Measurements from ENCODE around the gene GGCX.
"Not testable (repeated sequence)": the region's sequence is repeated elsewhere in the genome, so short reads cannot be mapped to it uniquely, and the experiment has no call there.

Gene GGCX

DNA sequence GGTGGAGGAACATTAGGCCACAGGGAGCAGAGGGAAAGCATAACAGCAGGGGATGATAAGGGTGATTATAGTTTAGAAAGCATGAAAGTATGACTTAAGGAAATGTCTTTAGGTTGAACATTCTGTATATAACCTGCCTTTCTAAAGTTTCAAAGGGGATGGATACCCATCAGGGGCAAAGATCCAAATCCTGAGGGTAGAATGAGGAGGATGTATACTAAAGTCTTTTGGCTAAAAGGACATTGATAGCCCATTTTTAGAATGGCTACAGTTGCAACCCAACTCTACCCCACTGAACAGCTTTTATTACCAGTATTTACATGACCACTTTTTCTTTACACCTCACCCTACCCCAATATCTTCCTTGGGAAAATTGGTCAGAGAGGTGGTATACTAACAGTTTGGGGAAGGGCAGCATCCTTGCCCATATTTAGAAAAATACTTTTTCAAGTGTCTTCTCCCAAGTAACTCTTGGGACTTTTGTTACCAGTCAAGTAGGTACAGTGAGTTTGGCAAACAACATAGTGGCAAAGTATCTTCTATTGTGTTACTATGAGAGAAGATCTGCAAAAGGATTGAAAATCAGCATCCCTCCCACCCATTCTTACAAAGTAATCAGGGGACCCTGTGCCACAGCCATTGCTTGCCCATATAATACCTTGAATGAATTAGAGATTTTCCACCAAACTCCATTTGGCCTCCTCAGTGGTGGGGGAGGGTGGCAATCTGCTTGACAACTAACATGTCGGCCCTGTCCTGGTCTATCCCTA lies 14.0 kb downstream of the GGCX start:
- peaks cover 24% of the 10 kb centered on the region for H3K4me1 Mint-ChIP-seq (ENCODE audit: low read depth)
- H3K4me3 Mint-ChIP-seq, result no peak overlapping the region
- H3K36me3 Mint-ChIP-seq (ENCODE audit: low read depth), result peaks cover 52% of the 10 kb centered on the region
- no peaks in the 10 kb centered on the region for H3K9me3 Mint-ChIP-seq
- no peak for DNase-seq (ENCODE audit: low spot score)
- peak overlapping the region; percentile 46 for H3K27ac Mint-ChIP-seq
- no peaks in the 10 kb centered on the region for H3K27me3 Mint-ChIP-seq (ENCODE audit: low read depth)

DNA sequence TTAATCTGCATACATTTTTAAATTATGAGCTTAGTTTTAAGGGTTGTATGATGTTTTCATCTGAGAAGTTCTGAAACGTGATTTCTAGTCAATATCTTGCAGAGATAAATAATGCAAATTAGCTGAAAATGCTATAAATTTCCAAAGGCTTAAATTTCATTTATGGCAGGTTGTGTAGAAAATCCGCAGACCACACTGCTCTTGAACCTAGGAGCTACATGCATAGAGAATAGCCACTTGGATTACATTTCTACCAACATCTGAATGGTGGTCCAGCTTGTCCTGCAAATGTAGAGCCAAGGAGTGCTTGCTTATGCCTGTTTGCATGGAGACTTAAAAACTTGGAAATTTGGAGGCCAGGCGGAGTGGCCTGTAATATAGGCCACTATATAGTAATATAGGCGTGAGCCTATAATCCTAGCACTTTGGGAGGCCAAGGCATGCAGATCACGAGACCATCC lies 15.5 kb downstream of the GGCX start:
- DNase-seq (ENCODE audit: low spot score), result no peak
- H3K36me3 Mint-ChIP-seq (ENCODE audit: low read depth), result peaks cover 62% of the 10 kb centered on the region
- no peak overlapping the region for H3K27ac Mint-ChIP-seq
- no peaks in the 10 kb centered on the region for H3K9me3 Mint-ChIP-seq
- H3K27me3 Mint-ChIP-seq (ENCODE audit: low read depth), result no peaks in the 10 kb centered on the region
- peaks cover 31% of the 10 kb centered on the region for H3K4me1 Mint-ChIP-seq (ENCODE audit: low read depth)
- no peak overlapping the region for H3K4me3 Mint-ChIP-seq

DNA sequence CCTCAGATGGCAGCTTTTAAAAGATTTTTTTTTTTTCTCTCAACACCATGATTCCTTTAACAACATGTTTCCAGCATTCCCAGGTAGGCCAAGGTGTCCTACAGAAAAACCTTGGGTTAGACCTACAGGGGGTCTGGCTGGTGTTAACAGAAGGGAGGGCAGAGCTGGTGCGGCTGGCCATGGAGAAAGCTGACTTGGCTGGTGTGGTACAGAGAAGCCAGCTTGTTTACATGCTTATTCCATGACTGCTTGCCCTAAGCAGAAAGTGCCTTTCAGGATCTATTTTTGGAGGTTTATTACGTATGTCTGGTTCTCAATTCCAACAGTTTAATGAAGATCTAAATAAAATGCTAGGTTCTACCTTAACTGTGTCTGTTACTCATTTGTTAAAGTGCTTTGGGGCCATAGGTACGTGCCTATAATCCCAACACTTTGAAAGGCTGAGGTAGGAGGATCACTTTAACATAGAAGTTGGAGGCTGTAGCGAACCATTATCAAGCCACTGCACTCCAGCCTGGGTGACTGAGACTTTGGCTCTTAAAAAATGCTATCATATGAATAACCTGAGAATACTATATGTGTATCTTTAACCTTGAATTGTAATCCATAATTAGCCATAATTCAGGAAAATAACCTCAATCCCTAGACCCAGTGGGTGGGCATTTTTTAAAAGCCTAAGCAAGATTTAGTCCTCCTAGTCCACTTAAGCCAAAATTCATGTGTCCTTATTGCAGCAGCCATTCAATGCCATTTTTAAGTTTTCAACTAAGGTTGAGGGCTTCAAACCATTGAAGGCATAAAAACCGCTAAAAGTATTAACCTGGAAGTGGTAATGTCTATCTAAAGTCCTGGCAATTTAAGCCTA lies 16.1 kb downstream of the GGCX start:
- not testable (repeated sequence) for H3K27ac Mint-ChIP-seq; DNase-seq (ENCODE audit: low spot score); H3K27me3 Mint-ChIP-seq (ENCODE audit: low read depth); H3K4me3 Mint-ChIP-seq; H3K9me3 Mint-ChIP-seq
- peaks cover 66% of the 10 kb centered on the region for H3K36me3 Mint-ChIP-seq (ENCODE audit: low read depth)
- H3K4me1 Mint-ChIP-seq (ENCODE audit: low read depth), result peaks cover 36% of the 10 kb centered on the region

DNA sequence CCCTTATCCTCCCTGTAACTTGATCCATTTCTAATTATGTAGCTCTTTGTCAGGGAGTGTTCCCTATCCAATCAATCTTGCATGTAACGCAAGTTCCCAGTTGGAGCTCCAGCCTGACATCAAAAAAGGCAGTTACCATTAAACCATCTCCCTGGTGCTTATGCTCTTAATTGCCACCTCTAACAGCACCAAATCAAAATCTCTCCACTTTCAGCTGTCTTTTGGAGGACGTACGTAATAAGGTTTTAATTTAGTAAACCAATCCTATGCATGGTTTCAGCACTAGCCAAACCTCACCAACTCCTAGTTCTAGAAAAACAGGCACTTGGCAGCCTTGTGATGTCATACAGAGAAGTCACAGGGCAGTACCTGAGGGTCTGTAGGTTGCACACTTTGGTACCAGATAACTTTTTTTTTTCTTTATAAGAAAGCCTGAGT lies 17.0 kb downstream of the GGCX start:
- not testable (repeated sequence) for H3K4me3 Mint-ChIP-seq; DNase-seq (ENCODE audit: low spot score); H3K27me3 Mint-ChIP-seq (ENCODE audit: low read depth); H3K27ac Mint-ChIP-seq; H3K9me3 Mint-ChIP-seq
- peaks cover 67% of the 10 kb centered on the region for H3K36me3 Mint-ChIP-seq (ENCODE audit: low read depth)
- peaks cover 37% of the 10 kb centered on the region for H3K4me1 Mint-ChIP-seq (ENCODE audit: low read depth)

DNA sequence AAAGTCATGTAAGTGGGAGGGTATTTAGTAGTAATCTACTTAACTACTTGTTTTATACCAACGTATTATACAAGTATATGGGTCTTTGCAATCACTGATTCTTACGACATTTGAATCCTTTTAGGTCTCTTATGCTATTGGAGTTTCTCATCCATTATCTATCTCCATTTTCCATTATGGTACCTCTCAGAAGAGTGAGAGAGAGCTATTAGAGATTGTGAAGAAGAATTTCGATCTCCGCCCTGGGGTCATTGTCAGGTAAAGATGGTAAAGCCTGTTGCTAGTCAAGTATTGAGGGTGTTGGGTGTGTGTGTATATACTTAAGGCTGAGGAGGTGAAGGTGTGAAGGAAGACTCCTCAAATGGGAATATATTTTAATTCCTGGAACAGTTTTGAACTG lies 18.5 kb downstream of the GGCX start:
- peak overlapping the region; percentile 37 for H3K4me3 Mint-ChIP-seq
- no peaks in the 10 kb centered on the region for H3K9me3 Mint-ChIP-seq
- H3K27ac Mint-ChIP-seq, result peak overlapping the region; percentile 7
- H3K27me3 Mint-ChIP-seq (ENCODE audit: low read depth), result no peaks in the 10 kb centered on the region
- peaks cover 36% of the 10 kb centered on the region for H3K4me1 Mint-ChIP-seq (ENCODE audit: low read depth)
- H3K36me3 Mint-ChIP-seq (ENCODE audit: low read depth), result peaks cover 64% of the 10 kb centered on the region
- DNase-seq (ENCODE audit: low spot score), result no peak

DNA sequence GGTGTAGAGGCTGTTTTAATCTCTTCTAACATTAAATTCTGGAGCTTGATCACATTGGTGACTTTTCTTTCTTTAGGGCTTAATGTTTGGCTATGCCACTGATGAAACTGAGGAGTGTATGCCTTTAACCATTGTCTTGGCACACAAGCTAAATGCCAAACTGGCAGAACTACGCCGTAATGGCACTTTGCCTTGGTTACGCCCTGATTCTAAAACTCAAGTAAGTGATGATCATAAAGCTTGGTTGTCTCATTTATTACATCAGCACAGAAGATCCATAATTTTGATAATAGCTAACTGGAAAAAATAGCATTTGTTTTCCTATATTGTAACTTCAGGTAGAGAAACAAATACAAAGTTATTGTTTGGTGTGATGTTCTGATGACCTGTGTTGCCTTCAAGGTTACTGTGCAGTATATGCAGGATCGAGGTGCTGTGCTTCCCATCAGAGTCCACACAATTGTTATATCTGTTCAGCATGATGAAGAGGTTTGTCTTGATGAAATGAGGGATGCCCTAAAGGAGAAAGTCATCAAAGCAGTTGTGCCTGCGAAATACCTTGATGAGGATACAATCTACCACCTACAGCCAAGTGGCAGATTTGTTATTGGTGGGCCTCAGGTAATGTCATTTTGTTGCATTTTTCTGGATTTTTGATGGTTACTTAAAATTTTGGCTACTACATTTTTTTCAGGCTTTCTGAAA lies 19.4 kb downstream of the GGCX start:
- Mint-ChIP-seq H3K27me3 (ENCODE audit: low read depth) (no peaks in the 10 kb centered on the region), H3K4me3 (peak overlapping the region; percentile 96), H3K27ac (no peak overlapping the region), H3K36me3 (ENCODE audit: low read depth) (peaks cover 62% of the 10 kb centered on the region), H3K9me3 (no peaks in the 10 kb centered on the region), H3K4me1 (ENCODE audit: low read depth) (peaks cover 42% of the 10 kb centered on the region)
- no peak for DNase-seq (ENCODE audit: low spot score)

DNA sequence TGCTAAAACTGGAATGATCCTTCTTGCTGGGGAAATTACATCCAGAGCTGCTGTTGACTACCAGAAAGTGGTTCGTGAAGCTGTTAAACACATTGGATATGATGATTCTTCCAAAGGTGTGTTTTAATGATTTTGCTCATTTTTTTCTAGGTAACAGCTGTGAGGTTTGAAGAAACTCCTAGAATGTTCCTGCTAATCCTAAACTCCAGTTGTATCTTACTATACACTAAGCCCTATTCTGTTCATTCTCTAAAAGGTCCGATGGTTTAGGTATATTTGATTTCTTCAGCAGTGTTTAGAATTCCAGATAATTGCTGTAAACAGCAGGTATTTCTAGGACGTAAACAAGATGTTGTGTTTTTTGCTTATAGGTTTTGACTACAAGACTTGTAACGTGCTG lies 20.0 kb downstream of the GGCX start:
- no peaks in the 10 kb centered on the region for H3K27me3 Mint-ChIP-seq (ENCODE audit: low read depth)
- no peak for DNase-seq (ENCODE audit: low spot score)
- H3K4me3 Mint-ChIP-seq, result peak overlapping the region; percentile 96
- H3K9me3 Mint-ChIP-seq, result no peaks in the 10 kb centered on the region
- H3K4me1 Mint-ChIP-seq (ENCODE audit: low read depth), result peaks cover 46% of the 10 kb centered on the region
- no peak overlapping the region for H3K27ac Mint-ChIP-seq
- peaks cover 59% of the 10 kb centered on the region for H3K36me3 Mint-ChIP-seq (ENCODE audit: low read depth)

DNA sequence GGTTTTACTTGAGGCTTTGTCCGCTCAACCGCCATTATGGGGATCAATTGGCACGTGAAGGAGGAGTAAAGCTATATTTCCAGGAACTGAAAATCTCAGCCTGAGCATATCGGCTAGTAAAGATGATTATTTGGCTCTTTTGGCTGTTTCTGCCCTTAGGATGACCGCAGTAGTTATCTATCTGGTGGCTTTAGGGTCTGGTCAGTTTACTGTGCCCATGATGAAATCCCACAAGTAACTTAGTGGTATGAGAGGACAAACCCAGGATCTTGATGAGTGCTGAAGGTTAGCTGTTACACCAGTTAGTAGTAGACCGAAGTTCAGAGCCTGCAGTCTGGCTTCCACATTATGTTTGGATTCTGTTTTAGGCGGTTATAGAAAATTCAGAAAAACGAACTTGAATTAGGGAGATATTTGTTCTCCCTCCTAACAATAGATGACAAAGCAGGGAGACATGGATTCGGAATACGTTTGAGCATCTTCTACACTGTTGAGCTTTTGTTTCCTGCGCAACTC lies 21.1 kb downstream of the GGCX start:
- no peaks in the 10 kb centered on the region for H3K27me3 Mint-ChIP-seq (ENCODE audit: low read depth)
- peak overlapping the region; percentile 97 for H3K27ac Mint-ChIP-seq
- peak overlapping the region; percentile 96 for H3K4me3 Mint-ChIP-seq
- no peak for DNase-seq (ENCODE audit: low spot score)
- H3K9me3 Mint-ChIP-seq, result no peaks in the 10 kb centered on the region
- H3K36me3 Mint-ChIP-seq (ENCODE audit: low read depth), result peaks cover 56% of the 10 kb centered on the region
- peaks cover 48% of the 10 kb centered on the region for H3K4me1 Mint-ChIP-seq (ENCODE audit: low read depth)

DNA sequence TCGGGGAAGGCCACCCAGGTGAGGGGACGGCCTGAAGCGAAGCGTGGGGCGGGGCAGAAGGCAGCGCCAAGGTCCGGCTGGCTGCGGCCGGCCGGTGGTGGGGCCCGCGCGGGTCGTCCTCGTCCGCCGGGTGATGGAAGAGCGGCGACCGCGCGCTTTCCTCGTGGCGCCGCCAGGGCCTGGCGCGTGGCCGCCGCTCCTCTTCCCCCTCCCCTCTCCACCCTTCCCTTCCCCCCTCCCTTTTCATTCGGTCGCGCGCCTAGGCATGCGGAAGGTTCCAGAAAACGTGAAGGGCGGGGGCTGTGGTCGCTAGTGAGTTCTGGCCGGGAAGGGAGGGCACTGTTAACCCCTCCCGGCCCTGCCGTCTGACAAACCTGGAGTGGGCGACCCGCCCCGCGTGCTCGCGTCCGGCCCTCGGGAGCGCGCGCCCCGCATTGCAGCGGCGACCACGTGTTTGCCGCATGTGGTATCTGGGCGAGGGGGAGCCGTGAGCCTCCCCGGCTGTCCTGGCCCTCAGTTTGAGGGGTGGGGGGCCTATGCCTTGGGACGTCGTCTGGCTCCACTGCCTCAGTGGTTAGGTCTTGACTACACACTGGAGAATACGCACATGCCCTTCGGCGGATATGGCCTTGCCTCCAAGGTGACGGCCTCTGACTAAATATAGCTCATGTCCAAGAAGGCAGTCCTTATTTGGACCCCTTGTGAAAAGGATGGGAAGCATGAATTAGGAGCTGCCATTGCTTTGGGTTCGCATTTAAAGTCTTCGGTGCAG lies 21.7 kb downstream of the GGCX start:
- Mint-ChIP-seq H3K36me3 (ENCODE audit: low read depth) (peaks cover 50% of the 10 kb centered on the region), H3K4me3 (peak overlapping the region; percentile 96), H3K9me3 (no peaks in the 10 kb centered on the region), H3K4me1 (ENCODE audit: low read depth) (peaks cover 48% of the 10 kb centered on the region), H3K27me3 (ENCODE audit: low read depth) (no peaks in the 10 kb centered on the region), H3K27ac (peak overlapping the region; percentile 97)
- DNase-seq (ENCODE audit: low spot score), result peak; percentile 78

DNA sequence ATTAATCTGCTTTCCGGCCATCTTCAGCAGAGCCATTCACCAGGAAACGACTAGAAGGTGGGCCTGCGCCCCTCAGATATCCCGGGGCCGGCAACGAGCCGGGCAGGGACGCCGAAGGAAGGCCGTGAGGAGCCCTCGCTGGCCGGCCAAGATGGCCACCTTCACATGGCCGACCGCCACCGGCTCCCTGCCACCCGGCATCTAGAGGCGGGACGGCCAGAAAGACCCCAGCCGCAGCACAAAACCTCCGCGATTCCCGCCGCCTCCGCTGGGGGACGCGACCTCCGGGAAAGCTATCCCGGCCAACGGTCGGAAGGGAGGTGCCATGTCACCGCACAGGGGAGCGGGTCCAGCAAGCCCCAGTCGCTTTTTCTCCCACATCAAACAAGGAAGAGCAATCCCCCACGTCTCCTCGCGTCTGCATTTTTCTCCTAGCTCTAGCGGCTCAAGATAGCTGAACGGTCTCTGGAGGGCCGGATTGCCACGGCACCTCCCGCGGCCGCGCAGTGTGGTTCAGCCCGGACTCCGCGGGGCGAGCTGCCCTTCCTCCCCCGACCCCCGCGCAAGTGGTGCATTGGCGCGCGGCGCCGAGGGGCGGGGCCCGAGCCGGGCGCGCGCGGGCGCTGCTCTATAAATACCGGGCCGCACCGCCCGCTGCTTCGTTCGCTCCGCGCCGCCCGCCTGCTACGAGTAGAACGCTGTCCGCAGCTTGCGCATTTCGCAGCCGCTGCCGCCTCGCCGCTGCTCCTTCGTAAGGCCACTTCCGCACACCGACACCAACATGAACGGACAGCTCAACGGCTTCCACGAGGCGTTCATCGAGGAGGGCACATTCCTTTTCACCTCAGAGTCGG lies 22.6 kb downstream of the GGCX start, which contains the start of gene MAT2A:
TSS of gene MAT2A (plus strand) at position 662 of the 854 bp plus-strand sequence. CDS start at position 782, 120 bp downstream.
- peak; percentile 92 for DNase-seq (ENCODE audit: low spot score)
- H3K9me3 Mint-ChIP-seq, result no peaks in the 10 kb centered on the region
- peak within 1 kb of the TSS; percentile 97 for H3K27ac Mint-ChIP-seq
- H3K4me3 Mint-ChIP-seq, result peak within 1 kb of the TSS; percentile 96
- peaks cover 41% of the 10 kb centered on the region for H3K4me1 Mint-ChIP-seq (ENCODE audit: low read depth)
- peaks cover 43% of the 10 kb centered on the region for H3K36me3 Mint-ChIP-seq (ENCODE audit: low read depth)
- H3K27me3 Mint-ChIP-seq (ENCODE audit: low read depth), result no peaks in the 10 kb centered on the region

DNA sequence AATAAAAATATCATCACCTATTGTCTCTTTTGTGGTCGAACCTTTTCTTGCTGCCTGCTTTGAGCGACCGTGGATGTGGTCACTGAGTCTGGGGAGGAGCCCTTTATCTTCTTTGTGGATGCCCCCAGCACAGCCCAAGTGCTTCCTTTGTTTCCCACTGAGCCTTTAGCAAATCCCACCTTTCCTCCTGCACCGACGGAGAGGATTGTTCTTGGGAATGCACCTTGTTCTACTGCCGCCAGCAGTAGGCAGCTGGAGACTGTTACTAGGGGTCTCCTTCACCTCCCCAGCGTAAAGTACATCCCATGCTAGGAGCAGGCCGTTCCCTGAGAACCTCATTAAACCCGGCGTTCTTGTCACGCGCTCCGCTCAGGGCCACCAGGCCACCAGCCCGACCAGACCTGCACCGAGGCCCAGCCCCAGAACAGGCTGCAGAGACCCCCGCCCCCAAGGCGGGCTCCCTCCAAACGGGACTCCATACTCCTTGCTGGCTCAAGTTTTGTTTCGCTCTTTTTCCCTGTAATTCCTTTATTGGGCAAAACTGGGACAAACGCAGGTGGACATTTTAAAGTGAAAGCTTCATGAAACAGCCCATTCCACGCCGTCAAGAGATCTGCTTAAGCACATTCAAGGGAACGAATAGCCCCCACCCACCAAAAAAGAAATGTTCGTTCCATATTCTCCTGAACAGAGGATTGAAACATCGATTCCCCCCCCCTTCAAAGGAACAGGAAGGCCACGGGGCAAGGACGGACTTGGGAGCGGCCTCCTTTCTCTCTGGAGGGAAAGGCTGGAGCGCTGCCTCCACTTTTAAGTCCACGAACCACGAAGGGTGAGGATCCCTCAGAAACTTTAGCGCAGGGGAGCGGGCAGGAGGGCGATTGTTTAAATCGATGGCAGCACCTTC lies 23.4 kb downstream of the GGCX start:
- Mint-ChIP-seq H3K36me3 (ENCODE audit: low read depth) (peaks cover 35% of the 10 kb centered on the region), H3K9me3 (no peaks in the 10 kb centered on the region), H3K27ac (peak overlapping the region; percentile 97), H3K27me3 (ENCODE audit: low read depth) (no peaks in the 10 kb centered on the region), H3K4me3 (peak overlapping the region; percentile 94), H3K4me1 (ENCODE audit: low read depth) (peaks cover 36% of the 10 kb centered on the region)
- peak; percentile 17 for DNase-seq (ENCODE audit: low spot score)

Measured in T-helper 2 cell treated with Interferon-gamma antibody and Interleukin-4, amounts not matched to agents 5 μg/mL and 100 μg/mL, for 36 hours (primary cell).